ENCODE measurements around the gene CEP72.

DNA sequence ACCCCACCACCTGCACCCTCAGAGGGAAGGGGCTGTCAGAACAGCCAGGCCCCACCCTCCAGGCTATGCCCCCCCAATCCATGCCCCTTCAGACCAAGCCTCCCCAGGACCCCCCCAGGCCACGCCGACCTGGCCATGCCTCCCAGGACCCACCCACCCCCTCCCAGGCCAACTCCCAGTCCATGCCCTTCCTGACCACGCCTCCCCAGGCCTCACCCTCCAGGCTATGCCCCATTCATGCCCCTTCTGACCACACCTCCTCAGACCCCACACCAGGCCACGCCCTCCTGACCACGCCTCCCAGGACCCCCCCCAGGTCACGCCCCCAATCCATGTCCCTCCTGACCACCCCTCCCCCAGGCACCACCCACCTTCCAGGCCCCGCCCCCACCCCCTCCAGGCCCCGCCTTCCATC is 53.4 kb downstream of the CEP72 start:
- TF ChIP-seq, protein P1, sequence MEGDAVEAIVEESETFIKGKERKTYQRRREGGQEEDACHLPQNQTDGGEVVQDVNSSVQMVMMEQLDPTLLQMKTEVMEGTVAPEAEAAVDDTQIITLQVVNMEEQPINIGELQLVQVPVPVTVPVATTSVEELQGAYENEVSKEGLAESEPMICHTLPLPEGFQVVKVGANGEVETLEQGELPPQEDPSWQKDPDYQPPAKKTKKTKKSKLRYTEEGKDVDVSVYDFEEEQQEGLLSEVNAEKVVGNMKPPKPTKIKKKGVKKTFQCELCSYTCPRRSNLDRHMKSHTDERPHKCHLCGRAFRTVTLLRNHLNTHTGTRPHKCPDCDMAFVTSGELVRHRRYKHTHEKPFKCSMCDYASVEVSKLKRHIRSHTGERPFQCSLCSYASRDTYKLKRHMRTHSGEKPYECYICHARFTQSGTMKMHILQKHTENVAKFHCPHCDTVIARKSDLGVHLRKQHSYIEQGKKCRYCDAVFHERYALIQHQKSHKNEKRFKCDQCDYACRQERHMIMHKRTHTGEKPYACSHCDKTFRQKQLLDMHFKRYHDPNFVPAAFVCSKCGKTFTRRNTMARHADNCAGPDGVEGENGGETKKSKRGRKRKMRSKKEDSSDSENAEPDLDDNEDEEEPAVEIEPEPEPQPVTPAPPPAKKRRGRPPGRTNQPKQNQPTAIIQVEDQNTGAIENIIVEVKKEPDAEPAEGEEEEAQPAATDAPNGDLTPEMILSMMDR (IDR thresholded peaks at IDR 0.05) = no peak
- TF ChIP-seq POLR2A (IDR thresholded peaks at IDR 0.05) (no peak), EP300 (IDR thresholded peaks at IDR 0.05; ENCODE audit: low read depth) (no peak)

All from transverse colon (tissue), 3 donors.